NCI-H1048 (cell line): ENCODE measurements around the gene GIT1.

ENCODE experiments used
- DNase-seq: peaks from one replicate; lab custom pipeline; 2025; lab: John Stamatoyannopoulos, UW

Gene GIT1

GRCh38 chr17:29579866-29580771 is 9.3 kb downstream of the GIT1 start:
- no peak for DNase-seq

- DNase-seq: no peak
These were observed 10.6 kb downstream of the GIT1 start for GRCh38 chr17:29578626-29579485.

- no peak for DNase-seq
These were observed 11.8 kb downstream of the GIT1 start for GRCh38 chr17:29577385-29578211.

GRCh38 chr17:29577001-29577370 is 12.5 kb downstream of the GIT1 start:
- DNase-seq: no peak

GRCh38 chr17:29576214-29577000 is 13.0 kb downstream of the GIT1 start:
- no peak for DNase-seq

GRCh38 chr17:29575511-29576213 is 13.8 kb downstream of the GIT1 start:
- no peak for DNase-seq

- no peak for DNase-seq
These were observed 14.5 kb downstream of the GIT1 start for GRCh38 chr17:29574732-29575510.

GRCh38 chr17:29573871-29574731 is 15.3 kb downstream of the GIT1 start:
- DNase-seq: no peak

- no peak for DNase-seq
These were observed 15.9 kb downstream of the GIT1 start for GRCh38 chr17:29573558-29573869.

- DNase-seq: no peak
These were observed 16.5 kb downstream of the GIT1 start for GRCh38 chr17:29572691-29573557.

GRCh38 chr17:29571883-29572681 is 17.4 kb downstream of the GIT1 start:
- DNase-seq: no peak

GRCh38 chr17:29571486-29571882 is 18.0 kb downstream of the GIT1 start:
- no peak for DNase-seq

GRCh38 chr17:29570521-29570920 is 18.9 kb downstream of the GIT1 start:
- no peak for DNase-seq

- no peak for DNase-seq
These were observed 20.1 kb downstream of the GIT1 start for GRCh38 chr17:29569245-29569950.

- DNase-seq: peak; percentile 57
These were observed 20.9 kb downstream of the GIT1 start, which contains the start of gene TP53I13 for GRCh38 chr17:29568331-29569244. Gene TP53I13, plus strand, starts transcription at chr17:29568701. Its CDS starts 58 bp downstream, at chr17:29568759.
